ENCODE data around the gene ARSD.
"Not testable (repeated sequence)": the region's sequence is repeated elsewhere in the genome, so short reads cannot be mapped to it uniquely, and the experiment has no call there.

The ARSD gene

GRCh38 chrX:2933125-2933900 is 4.2 kb upstream of the ARSD start:
- no peak for DNase-seq (ENCODE audit: low read depth)

DNA sequence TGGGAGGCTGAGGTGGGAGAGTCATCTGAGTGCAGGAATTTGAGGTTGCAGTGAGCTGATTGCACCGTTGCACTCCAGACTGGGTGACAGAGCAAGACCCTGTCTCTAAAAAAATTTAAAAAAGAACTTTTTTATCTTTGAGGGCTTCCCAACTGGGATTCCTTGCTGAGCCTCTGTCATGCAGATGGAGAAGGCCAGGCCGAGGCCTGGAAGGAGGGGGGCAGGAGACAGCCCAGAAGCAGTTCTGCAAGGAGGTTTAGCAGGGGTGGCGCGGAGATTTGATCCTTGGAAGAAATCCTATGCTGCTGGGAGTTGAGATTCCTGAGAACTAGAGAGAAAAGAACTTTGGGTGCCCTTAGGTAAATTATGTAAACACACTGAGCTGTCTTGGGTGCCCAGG is 2.5 kb upstream of the ARSD start:
- no peak for DNase-seq (ENCODE audit: low read depth)

GRCh38 chrX:2931155-2931554 is 2.0 kb upstream of the ARSD start:
- DNase-seq (ENCODE audit: low read depth), result no peak

DNA sequence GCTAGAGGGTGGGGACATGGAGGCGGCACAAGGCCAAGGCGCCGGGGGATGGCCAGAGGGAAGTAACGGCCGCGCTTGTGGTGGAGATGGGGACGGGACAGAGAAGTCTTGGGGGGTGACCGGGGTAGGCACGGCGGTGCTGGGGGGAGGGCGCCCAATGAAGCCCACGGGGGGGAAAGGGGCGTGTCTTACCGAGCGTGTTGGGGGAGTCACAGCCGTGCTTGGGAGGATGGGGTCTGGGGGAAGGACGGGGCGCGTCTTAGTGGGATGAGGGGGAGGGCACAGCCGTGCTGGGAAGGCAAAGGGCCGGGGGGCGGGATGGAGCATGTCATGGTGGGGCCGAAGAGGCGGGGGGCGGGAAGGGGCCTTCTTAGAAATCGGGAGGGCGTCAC is 952 bp downstream of the ARSD start:
- DNase-seq (ENCODE audit: low read depth), result no peak

DNA sequence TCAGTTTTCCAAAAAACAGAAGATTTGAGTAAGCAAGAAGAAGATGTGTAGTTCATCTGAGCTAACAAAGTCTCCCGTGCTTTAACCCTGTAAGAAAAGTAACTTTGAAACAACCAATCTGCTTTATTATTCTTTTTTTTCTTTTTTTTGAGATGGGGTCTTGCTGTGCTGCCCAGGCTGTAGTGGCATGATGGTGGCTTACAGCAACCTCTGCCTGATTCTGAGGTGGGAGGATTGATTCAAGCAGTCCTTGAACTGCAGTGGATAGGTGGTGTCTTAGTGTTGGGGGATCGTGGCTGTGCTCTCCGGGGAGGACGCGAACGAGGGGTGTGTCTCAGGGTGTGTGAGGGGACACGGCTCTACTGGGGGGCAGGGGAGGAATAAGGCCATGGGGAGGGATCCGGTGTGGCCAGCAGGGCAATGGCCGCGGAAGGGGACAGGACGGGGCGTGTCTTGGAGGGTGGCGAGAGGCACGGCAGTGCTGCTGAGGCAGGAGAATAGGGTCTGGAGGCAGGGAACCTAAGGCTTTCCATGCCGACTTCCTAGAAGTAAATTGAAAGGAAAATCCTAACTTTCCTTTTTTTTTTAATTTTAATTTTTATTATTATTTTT is 2.4 kb downstream of the ARSD start:
- no peak for DNase-seq (ENCODE audit: low read depth)

- DNase-seq (ENCODE audit: low read depth), result not testable (repeated sequence)
Measured at GRCh38 chrX:2926255-2926654, 2.9 kb downstream of the ARSD start.

GRCh38 chrX:2924151-2924550 is 5.0 kb downstream of the ARSD start:
- DNase-seq (ENCODE audit: low read depth), result no peak

- DNase-seq (ENCODE audit: low read depth), result no peak
Measured at GRCh38 chrX:2921750-2922149, 7.4 kb downstream of the ARSD start.

DNA sequence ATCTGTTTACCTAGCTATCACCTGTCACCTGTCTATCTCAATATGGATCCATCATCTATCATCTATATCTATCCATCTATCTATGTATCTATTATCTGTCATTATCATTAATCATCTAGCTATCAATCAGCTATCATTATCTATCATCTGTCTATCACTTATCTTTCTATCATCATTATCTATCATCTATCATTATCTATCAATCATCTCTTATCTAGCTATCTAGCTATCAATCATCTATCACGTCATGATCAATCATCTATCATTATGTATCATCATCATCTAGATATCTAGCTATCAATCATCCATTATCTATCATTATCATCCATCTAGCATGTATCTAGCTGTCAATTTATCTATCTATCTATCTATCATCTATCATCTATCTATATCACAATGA is 7.9 kb downstream of the ARSD start:
- no peak for DNase-seq (ENCODE audit: low read depth)

DNA sequence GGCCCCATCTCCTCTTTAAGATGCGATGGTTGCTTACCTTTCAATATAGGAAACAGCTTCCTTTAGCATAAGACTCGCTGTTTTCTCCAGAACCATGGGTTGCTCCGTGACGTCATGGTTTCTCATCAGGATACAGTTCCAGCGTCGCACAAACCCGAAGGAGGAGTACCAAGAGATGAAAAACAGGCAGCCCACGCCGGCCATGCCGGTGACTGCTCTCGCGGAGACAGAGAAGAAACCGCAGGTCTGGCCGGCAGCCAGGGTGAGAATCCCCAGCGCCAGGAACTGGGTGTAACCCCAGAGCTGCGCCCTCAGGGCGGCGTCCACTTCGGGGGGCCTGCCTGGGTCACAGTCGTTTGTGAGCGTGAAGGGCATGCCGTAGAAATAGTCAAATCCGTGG is 11.4 kb downstream of the ARSD start:
- no peak for DNase-seq (ENCODE audit: low read depth)

- no peak for DNase-seq (ENCODE audit: low read depth)
Measured at GRCh38 chrX:2913118-2913517, 16.0 kb downstream of the ARSD start.

DNA sequence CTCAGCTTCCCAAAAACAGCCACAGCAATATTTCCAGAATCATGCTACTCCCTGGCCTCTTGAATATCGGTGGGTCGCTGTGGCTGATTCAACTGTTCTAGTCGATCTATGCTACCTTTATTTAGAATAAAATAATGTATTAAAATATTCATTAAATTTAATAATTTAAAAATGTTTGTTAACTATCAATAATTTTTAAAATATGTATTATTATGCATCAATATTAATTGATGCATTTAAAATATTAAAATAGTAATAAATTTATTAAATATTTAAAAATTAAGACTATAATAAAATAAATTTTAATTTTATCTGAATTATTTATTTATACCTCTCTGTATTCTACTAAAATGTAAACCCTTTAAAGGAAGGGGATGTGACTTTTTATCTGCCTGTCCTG is 19.0 kb downstream of the ARSD start:
- DNase-seq (ENCODE audit: low read depth), result no peak

GRCh38 chrX:2908125-2908685 is 20.9 kb downstream of the ARSD start:
- no peak for DNase-seq (ENCODE audit: low read depth)

GRCh38 chrX:2907295-2907694 is 21.8 kb downstream of the ARSD start:
- DNase-seq (ENCODE audit: low read depth), result no peak

DNA sequence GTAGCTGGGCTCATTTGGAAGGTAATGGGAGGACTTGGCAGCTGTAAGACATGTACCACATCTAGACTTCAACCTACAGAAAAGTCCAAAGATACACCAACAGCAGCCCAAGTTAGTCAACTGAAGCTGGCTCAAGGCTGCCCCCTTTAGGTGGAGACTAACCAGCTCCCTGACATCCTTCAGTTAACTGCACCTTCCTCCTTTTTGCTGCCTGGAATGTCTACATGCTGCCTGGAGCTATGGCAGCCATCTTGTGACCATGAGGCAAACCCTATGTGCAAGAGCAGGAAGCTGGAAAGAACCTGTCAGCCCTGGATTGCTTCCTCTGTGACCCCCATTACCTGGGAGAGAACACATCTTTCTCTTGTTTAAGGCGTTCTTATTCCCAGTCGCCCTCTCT is 25.8 kb downstream of the ARSD start:
- DNase-seq (ENCODE audit: low read depth), result no peak

DNA sequence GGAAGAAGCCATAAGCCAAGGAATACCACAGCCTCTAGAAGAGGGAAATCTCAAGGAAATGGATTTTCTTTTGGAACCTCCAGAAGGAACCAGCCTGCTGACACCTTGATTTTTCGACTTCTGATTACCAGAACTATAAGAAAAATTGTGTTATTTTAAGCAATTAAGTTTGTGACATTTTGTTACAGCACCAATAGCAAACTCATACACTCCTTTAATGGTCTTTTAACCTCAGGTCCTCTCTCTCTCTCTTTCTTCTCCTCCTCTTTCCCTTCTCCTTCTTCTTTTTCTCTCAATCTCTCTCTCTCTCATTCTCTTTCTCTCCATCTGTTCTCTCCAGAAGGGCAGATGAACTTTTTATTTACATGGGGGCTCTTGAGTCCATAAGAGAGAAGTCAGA is 26.3 kb downstream of the ARSD start:
- no peak for DNase-seq (ENCODE audit: low read depth)

- DNase-seq (ENCODE audit: low read depth), result no peak
Measured at GRCh38 chrX:2901367-2902036, 27.6 kb downstream of the ARSD start.

DNA sequence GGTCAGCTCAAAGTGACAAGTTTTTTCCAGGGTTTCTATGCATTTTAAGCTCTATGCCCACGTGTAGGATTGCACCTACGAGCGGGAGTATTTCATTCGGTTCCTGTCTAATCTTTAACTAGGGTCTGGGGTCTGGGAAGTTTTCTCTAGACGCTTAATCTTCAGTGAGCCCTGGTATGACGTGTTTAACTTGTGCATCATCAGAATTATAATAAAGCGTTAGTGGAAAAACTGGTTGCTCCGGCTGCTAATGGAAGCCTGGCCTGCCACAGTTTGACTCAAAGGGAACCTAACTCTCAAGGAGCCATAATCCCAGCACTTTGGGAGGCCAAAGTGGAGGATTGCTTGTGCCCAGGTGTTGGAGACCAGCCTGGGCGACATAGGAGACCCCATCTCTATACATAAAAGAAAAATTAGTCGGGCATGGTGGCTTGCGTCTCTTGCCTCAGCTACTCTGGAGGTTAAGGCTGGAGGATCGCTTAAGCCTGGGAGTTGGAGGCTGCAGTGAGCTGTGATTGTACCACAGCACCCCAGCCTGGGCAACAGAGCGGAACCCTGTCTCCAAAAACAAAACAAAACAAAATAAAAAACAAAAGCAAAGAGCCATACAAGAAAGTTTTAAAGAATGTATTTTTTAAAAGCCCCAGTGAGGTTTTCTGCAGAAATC is 30.2 kb downstream of the ARSD start:
- DNase-seq (ENCODE audit: low read depth), result no peak

- not testable (repeated sequence) for DNase-seq (ENCODE audit: low read depth)
Measured at GRCh38 chrX:2897690-2898623, 31.2 kb downstream of the ARSD start.

DNA sequence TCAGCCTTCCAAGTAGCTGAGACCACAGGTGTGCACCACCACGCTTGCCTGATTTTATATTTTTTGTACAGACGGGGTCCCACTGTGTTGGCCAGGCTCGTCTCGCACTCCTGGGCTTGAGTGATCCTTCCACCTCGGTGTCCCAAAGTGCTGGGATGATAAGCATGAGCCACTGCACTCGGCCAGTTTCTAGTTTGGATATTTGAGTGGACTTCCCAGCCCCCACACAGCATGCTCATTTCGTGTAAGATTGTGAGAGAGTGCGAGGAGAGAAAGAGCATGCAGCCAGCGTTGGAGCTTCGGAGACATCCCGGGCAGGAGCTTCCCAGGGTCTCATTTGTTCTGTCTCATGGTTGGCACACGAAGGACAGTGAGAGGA is 31.8 kb downstream of the ARSD start:
- no peak for DNase-seq (ENCODE audit: low read depth)

- DNase-seq (ENCODE audit: low read depth), result no peak
Measured at GRCh38 chrX:2894885-2895292, 34.2 kb downstream of the ARSD start.
